HG03520 (cell line): ENCODE data around the gene REX1BD.
A peak's percentile ranks its signal among the peaks of the same experiment; 100 is the strongest.
"Not testable (repeated sequence)": the region's sequence is repeated elsewhere in the genome, so short reads cannot be mapped to it uniquely, and the experiment has no call there.

Experiments
- ATAC-seq: cut with Tn5 transposase; IDR thresholded peaks from one replicate; pipeline ENCODE4 v1.9.1; 2021; ENCODE audit warnings: mild to moderate bottlenecking, moderate library complexity; ENCODE audit not compliant: unreplicated experiment

The REX1BD gene

DNA sequence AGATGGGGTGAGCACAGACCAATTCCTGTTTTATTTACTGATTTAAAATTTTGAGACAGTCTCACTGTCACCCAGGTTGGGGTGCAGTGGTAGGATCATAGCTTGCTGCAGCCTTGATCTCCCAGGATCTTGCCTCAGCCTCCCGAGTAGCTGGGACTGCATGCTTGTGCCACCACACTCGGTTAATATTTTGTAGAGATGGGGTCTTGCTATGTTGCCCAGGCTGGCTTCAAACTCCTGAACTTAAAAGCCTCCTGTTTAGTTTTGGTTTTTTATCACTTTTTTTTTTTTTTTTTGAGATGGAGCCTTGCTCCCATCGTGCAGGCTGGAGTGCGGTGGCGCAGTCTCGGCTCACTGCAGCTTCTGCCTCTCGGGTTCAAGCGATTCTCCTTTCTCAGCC lies 12.2 kb upstream of the REX1BD start:
- no peak for ATAC-seq

DNA sequence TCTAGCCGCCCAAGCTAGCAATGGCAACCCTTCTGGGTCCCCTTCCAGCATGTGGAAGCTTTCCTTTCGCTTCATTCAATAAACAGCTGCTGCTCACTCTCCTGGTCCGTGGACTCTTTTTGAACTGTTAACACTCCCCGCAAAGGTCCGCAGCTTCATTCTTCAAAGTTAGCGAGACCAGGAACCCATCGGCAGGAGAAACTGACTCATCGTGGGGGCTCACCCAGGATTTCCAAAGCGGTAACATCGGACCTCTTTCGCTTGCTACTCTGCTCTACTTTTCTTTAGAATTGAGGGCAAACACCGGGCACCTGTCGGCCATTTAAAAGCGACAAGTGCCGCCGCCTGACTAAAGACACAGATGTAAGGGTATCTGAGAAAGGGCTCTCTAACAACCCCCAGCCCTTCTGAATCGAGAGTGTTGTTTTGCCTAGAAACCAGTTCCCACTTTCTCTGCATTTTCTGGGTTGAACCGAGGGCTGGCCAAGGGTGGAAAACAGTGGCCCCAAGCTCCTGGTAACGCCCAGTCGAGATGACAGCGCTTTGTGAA lies 11.2 kb upstream of the REX1BD start:
- no peak for ATAC-seq

DNA sequence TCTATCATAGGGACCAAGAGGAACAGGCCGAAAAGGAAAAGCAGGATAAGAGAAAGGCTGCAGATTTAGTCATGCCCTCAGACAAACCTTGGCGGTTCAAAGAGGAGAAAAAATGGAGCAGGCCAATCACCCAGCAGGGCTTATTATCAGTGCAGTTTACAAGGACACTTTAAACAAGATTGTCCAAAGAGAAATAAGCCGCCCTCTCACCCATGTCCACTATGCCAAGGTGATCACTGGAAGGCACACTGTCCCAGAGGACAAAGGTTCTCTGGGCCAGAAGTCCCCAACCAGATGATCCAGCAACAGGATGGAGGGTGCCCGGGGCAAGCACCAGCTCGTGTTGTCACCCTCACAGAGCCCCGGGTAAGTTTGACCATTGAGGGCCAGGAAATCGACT lies 8.3 kb upstream of the REX1BD start:
- ATAC-seq, result no peak

DNA sequence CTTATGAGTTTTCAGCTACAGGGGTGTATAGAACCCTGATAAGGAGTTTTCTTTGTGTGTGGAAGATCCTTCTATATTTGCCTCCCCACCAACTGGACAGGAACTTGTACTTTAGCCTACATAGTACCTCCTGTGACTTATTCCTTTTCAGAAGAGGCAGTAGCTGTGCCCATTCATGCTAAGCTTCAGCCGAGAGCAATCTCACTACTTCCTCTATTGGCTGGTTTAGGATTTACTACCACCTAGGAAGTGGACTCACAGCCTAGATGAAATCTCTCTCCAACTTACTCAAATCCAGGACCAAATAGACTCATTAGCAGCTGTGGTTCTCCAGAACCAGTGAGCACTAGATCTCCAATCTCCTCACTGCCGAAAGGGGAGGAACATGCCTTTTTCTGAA lies 2.3 kb upstream of the REX1BD start:
- no peak for ATAC-seq

DNA sequence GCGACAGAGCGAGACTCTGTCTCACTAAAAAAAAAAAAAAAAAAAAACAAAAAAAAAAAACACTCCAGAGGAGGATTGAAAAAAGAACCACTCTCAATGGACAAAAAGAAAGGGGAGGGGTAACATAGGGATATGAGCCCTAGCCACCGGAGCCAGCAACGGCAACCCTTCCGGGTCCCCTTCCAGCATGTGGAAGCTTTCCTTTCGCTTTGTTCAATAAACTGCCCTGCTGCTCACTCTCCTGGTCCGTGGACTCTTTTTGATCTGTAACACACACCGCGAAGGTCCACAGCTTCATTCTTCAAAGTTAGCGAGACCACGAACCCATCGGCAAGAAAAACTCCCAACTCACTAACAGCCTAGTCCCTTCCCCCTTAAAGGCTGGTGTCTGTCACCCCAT lies 1.0 kb upstream of the REX1BD start:
- no peak for ATAC-seq

DNA sequence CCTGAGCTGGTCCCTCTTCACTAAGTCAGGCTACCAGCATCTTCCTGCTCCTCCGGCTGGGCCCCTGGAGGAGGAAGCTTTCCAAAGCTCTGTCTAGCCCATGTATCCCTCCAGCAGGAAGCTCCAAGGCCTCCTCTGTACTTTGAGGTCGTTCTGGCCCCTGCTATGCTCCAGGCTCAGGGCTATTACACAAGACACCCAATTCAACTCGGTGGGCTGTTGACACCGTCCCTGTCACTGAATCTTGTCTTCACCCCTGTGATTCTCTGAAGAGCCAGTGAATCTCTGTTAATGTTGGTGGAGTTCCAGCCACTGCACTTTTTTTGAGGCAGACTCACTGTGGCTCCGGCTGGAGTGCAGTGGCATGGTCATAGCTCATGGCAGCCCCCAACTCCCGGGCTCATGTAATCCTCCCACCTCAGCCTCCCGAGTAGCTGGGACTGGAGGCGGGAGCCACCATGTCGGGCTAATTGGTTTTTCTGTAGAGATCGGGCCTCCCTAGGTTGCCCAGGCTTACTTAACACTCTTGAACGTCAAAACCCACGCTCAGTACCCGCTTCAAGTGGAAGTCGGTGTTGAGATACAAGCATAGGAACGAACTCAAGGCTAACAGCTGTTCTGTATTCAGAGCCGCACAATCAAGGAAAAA lies 512 bp upstream of the REX1BD start:
- no peak for ATAC-seq

DNA sequence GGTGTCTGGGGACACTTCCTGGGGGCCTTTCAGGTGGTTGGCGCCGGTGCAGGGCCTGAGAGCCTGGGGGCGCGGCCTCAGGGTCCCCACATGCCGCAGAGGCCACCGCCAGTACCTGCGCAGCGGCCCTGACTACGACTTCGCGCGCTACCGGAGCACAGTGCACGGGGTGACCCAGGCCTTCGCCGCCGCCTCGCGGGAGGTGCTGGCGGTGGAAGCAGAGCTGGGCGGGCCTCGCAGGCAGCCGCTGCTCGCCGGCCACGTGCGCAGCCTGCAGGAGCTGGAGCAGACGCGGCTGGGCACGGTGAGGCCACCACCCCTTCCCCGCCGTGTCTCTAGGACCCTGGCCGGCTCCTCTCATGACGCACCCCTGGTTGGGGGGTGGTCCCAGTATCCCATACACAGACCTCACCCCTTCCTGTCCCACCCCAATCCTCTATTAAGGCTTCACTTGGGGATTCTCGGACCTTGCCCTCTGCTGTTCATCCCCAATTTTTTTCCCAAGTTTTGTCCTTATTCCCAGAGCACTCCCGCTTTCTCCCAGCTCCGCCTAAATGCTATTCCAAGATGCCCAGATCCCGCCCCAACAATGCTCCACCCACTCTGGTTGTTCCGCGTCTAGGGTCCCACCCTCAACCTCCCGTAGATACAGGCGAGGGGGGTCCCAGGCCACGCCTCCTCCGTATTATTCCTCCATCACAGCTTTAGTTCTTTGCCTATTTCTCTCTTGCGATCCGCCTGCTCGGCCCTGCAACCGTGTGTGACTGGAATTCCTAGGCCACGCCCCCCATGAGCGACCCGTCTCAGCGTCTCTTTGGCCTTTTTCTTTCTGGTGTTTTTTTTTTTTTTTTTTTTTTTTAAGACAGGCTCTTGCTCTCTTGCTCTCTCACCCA lies 1.0 kb downstream of the REX1BD start:
- ATAC-seq, result peak; percentile 24

DNA sequence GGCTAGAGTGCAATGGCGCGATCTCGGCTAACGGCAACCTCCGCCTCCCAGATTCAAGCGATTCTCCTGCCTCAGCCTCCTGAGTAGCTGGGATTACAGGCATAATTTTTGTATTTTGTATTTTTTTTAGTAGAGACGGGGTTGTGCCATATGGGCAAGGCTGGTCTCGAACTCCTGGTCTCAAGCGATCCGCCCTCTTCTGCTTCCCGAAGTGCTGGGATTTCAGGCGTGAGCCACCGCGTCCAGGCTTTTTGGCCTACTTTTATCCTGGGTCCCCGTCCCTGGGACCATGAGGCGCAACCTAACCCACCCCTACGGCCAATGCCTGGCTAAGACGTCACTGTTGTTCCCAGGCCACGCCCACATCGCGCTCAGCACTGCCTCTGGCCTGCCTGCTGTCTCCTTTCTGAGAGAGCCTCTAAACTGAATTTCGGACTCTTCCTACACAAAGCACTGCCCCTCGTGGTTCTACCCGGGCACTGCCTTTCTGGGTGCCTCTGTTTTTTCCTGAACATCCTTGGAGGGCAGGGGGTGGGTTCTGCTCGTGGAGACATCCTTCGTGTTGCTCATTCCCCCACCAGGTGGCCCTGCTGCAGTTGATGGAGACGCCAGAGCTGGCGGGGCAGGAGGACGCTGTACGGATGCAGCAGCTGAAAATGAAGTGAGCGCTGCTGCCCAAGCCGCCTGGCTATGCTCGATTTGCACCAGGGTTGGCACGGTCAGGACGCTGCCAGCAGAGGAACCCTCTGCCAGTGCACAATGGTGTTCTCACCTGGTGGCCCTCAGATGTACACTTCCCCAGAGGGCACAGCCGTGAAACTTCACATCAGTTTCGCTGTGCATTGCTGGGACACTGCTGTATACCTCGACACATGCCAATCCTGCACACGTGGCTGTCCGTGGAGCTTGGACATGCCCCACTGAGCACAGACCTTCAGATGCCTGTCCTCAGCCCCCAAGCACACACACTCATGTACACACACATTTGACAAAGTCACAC lies 2.0 kb downstream of the REX1BD start:
- ATAC-seq, result no peak

DNA sequence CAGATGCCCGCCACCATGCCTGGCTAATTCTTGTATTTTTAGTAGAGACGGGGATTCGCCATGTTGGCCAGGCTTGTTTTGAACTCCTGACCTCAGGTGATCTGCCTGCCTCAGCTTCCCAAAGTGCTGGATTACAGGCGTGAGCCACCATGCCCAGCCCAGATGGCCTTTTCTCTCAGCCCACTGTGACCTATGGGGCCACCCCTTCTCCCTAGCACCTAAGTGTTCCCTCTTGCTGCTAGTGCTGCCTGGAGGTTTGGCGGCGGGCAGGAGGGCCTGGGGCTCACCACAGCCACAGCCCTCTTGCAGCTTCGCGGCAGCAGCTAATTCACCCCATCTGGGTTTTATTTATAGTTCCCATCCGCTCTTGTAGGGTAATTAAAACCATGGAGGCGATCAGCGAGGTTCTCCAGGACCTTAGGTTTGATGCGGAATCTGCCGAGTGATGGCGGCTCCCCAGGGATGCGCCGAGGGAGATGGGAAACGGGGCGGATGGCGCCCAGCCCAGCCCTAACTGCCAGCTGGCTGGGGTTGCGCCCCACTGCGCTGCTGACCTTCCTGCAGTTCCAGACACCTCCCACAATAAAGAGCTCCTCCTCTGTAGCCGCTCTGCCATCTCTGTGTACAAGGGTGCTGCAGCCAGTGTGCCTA lies 3.3 kb downstream of the REX1BD start:
- no peak for ATAC-seq

GRCh38 chr19:18592732-18593131 lies 4.1 kb downstream of the REX1BD start:
- not testable (repeated sequence) for ATAC-seq

DNA sequence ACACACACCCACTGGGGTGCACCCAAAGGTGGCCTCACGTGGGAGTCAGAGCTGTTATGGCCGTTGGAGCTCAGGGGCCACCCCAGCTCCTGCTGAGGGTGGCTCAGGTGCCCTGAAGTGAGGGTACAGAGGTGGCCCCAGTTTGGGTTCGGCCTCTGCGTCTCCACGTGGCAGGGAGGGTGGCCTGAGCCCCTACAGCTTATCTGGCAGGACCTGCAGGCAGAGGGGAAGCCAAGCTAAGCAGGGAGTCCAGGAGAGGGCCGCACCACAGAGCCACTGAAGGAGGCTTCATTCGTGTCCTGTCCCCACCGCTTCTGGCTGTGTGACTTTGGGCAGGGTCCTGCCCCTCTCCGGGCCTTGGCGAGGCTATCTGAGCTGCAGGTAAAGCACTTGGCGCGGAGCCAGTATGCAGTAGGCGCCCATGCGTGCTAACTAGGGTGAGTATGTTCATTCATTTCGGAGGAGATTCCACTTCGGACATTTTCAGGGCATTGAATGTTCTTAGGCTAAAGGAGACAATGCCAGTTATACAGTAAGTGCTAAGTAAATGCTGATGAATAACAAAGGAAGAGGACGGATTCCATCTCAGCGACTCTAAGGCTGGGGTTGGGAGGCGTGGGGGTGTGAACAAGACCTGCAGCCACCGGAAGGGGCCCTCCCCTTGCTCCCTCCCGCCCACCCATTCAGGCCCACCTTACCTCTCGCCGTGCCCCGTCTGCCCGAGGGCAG lies 4.9 kb downstream of the REX1BD start:
- ATAC-seq, result no peak

GRCh38 chr19:18594096-18594823 lies 5.7 kb downstream of the REX1BD start:
- ATAC-seq, result no peak

DNA sequence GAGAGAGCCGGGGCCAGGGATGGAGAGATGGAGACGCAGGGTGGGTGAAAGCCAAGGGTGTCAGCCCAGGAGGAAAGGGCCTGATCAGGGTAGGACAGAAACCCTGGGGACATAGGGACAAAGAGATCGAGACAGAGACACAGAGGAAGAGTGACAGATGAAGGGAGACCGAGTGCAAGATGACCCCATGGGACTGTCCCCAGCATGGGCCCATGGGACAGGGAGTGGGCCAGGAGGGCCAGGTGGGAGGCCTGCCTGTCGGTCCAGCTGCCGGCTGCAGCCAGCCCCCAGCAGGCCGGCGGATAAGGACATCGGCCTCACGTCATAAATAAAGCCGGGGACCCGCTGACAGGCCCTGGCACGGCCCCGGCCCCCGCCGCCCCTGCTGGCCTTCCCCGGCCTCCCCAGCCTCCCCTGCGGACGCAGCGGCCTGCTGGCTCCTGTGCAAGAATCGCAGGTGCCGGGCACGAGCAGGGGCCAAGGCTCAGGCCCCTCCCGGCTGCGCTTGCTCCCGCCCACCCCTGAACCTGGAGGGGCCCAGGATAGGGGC lies 6.3 kb downstream of the REX1BD start:
- no peak for ATAC-seq

GRCh38 chr19:18595475-18595874 lies 6.9 kb downstream of the REX1BD start:
- no peak for ATAC-seq

DNA sequence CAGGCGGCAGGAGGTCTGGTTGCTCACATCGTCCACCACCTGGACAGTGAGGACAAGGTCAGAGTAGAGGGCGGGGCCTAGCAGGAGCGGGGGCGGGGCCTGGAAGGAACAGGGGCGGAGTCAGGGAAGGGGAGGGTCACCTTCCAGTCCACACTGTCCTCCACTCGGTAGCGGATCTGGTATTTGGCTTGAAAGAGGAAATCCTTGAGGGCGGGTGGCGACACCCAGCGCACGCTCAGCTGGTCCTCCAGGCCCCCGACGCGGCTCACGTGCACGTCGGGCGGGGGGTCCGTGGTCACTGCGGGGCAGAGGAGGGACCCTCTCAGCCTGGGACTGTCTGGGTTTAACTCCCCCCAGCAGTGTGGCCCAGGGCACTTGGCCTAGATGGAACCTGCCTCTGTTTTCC lies 8.2 kb downstream of the REX1BD start:
- ATAC-seq, result no peak

DNA sequence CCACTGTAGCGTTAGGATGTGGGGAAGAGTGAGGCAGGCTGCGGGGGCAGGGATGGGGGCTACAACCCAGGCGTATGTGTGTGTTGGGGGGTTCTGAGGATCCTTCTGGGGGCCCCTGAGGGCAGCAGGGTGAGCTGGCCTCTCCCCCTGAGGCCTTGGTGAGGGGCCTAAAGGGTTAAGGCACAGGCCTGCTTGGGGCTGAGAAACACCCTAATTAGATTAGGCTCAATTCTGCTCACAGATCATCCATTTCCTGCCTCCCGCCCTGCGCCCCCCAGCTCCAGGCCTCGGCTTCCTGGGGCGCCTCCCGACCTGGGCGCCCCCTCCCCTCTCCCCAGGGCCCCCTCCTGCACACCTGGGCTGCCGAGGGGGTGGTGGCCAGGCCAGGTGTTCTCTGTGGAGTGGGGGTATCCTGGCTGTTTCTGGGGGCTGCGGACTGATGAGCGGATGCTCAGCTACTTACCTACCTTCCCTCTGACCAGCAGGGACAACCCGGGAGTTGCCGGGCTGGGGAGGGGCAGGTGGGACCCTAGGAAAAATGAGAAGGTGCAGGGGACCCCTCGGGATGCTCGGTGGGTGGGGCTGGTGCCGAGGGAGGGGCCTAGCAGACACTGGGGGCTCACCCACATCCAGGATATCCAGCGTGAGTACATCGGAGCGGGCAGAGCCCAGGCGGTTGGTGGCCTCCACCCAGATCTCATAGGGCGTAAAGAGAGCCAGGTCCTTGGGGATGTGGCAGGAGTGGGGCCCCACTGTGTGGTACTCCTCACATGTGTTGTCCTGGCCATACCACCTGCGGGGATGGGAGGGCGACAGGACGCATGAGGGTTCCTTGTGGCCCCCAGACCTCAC lies 9.4 kb downstream of the REX1BD start:
- ATAC-seq, result no peak

GRCh38 chr19:18599485-18599884 lies 10.9 kb downstream of the REX1BD start:
- no peak for ATAC-seq
